ENCODE results near the gene STRADB. TPM values are rescaled to one million over a fixed set of nuclear protein-coding genes. Genes with fewer than 3 reads are reported as not detected.

Gene STRADB
- total RNA-seq (2022; extraction: Qiagen RNA extraction), result 22.6 to 27.8 TPM (median 25.5 TPM) in 5 replicates

DNA sequence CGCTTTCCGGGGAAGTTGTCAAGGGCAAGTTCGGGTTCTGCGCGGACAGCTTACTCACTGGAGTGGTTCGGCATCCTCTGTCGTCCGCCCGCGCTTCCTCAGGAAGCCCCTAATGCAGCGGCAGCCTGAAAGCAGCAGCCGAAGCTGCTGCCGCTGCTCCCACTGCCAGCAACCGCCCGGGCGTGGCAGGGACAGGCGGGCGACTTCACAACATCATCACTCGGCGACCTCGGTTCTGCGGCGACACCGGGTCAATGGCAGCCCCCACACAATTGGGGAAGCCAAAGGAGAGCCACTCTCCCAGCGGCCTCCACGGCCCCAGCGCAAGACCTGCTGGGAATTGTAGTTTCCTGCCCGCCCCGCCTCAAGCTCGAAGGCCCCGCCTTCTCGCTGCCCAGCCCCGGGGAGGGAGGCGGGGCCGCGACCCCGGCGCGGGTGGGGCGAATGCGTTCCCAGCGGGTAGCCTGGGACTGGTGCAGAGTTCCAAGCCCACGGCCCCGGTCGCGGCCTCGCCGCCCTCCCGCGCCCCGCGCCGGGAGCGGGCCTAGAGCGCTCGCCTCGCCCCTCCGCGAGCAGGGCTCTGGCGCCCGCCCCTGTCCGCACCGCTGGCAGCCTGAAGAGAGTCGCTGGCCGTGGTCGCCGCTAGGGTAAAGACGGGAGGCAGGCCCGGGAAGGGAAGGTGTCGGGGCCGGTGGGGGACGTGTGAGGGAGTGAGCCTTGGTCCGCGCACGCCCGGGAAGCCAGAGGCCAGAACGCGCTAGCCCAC, at the start of gene STRADB, which contains the start of gene TRAK2:
STRADB (plus strand) TSS at position 449 of the 766 bp plus-strand sequence. CDS start 3,101 bp downstream, outside the sequence.
TRAK2 (minus strand) TSS at position 167 of the 766 bp plus-strand sequence. CDS start 30,951 bp downstream, outside the sequence.

Other genes with a start within 250 kb of the STRADB start
- gene CASP8, start 191.2 kb upstream of the STRADB start, total RNA-seq (2022; extraction: Qiagen RNA extraction), result 30.0 to 44.8 TPM (median 32.7 TPM) in 5 replicates
- gene FLACC1, start 94.4 kb upstream of the STRADB start, total RNA-seq (2022; extraction: Qiagen RNA extraction), result 0.16 to 0.46 TPM (median 0.17 TPM) in 5 replicates
- gene TRAK2, start 282 bp upstream of the STRADB start, total RNA-seq (2022; extraction: Qiagen RNA extraction), result 11.2 to 18.0 TPM (median 14.2 TPM) in 5 replicates
- gene TMEM237, start 191.8 kb downstream of the STRADB start, total RNA-seq (2022; extraction: Qiagen RNA extraction), result 15.2 to 21.3 TPM (median 19.2 TPM) in 5 replicates
- gene MPP4, start 246.9 kb downstream of the STRADB start, total RNA-seq (2022; extraction: Qiagen RNA extraction), result 0.03 to 0.15 TPM (median 0.07 TPM) in 5 replicates